HG03575 (cell line): Measurements from ENCODE around the gene DYRK1A.

ENCODE experiments used
- ATAC-seq: cut with Tn5 transposase; IDR thresholded peaks from one replicate; pipeline ENCODE4 v1.9.1; 2021; ENCODE audit not compliant: unreplicated experiment, insufficient number of reproducible peaks, low FRiP score; ENCODE audit errors: extremely low read depth

Gene DYRK1A

GRCh38 chr21:37571442-37571841 lies 204.9 kb downstream of the DYRK1A start:
- no peak for ATAC-seq

- no peak for ATAC-seq
Observed at GRCh38 chr21:37574316-37574715, 207.7 kb downstream of the DYRK1A start.

DNA sequence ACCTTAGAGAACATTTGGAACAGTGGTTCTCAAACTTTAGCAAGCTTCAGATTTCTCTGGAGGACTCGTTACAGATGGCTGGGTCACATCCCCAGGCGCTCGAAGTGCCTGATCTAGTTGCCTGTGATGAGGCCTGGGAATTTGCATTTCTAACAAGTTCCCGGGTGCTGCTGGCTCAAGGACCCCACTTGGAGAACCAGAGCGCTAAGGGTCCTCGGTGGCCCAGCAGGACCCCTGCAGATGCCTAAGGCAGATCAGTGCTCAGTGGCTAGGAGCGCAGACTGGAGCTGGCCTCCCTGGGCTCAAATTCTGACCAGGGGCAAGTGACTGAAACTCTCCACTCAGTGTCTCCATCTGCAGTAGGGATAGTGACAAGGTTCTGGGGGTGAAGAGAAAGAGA lies 208.2 kb downstream of the DYRK1A start:
- no peak for ATAC-seq

DNA sequence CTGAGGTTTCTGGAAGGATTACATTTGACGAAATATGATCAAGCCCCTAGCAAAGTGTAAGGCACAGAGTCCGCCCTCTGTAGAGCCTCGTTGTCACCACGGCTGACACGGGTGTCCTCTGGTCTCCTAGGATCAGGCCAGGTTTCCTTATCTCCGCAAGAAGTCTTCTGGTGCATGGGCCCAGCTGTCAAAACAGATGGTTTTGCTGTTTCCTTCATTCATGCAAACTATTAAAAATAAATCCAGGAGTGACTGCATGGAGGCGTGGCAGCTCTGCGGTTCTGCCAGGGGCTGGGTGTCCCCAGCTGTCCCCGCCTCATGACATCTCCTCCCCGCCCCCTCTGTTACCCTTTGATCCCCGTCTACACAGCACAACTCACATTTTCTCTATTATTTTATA lies 209.0 kb downstream of the DYRK1A start:
- no peak for ATAC-seq
